WTC11 (cell line): ENCODE results near the gene RNF43. TPM values are rescaled to one million over a fixed set of nuclear protein-coding genes. Genes with fewer than 3 reads are reported as not detected.
A peak's percentile ranks its signal among the peaks of the same experiment; 100 is the strongest.

Experiments
- ATAC-seq: fragments of 200-7000 bp; cut with Tn5 transposase; 2 replicates; pipeline ENCODE4 v1.10.0; 2021; ENCODE audit warnings: mild to moderate bottlenecking, moderate library complexity
- CTCF ChIA-PET: fragments of 300-600 bp; sonication (Branson Sonifier 250); formaldehyde crosslinking; loops from one replicate; lab custom pipeline; 2021; ENCODE audit warnings: antibody characterized with exemption; lab: Charles Lee
- POLR2A ChIA-PET: fragments of 350-600 bp; sonication (Branson Sonifier 250); formaldehyde crosslinking; loops from one replicate; lab custom pipeline; 2021; ENCODE audit warnings: antibody characterized with exemption; lab: Charles Lee
- DNase-seq: peaks from one replicate; pipeline ENCODE4 v3.0.0; 2021; ENCODE audit warnings: low spot score
- H3K27ac Mint-ChIP-seq: 2 replicates; pipeline ENCODE4 v1.8.0; 2021; ENCODE audit warnings: mixed read lengths
- H3K27me3 Mint-ChIP-seq: 2 replicates; pipeline ENCODE4 v1.8.0; 2021; ENCODE audit warnings: low read depth, mild to moderate bottlenecking, moderate library complexity, mixed read lengths
- H3K36me3 Mint-ChIP-seq: 2 replicates; pipeline ENCODE4 v1.8.0; 2021; ENCODE audit warnings: mixed read lengths
- H3K4me1 Mint-ChIP-seq: 2 replicates; pipeline ENCODE4 v1.8.0; 2022; ENCODE audit warnings: mixed read lengths
- H3K4me3 Mint-ChIP-seq: 2 replicates; pipeline ENCODE4 v1.8.0; 2021; ENCODE audit warnings: mild to moderate bottlenecking, moderate library complexity, mixed read lengths
- H3K9me3 Mint-ChIP-seq: 2 replicates; pipeline ENCODE4 v1.8.0; 2021; ENCODE audit warnings: mixed read lengths
- CBFB ChIP-seq: sonication (generic); formaldehyde crosslinking; IDR thresholded peaks from 2 replicates; pipeline ENCODE4 v1.8.1; 2022; ENCODE audit warnings: mild to moderate bottlenecking, low read depth, missing genetic modification reagents
- ESRRA ChIP-seq: sonication (generic); formaldehyde crosslinking; IDR thresholded peaks from 2 replicates; pipeline ENCODE4 v1.8.1; 2022; ENCODE audit warnings: mild to moderate bottlenecking, missing genetic modification reagents, borderline replicate concordance
- FOXK1 ChIP-seq: sonication (generic); formaldehyde crosslinking; IDR thresholded peaks from 2 replicates; pipeline ENCODE4 v1.8.0; 2022; ENCODE audit warnings: mild to moderate bottlenecking, moderate library complexity, missing genetic modification reagents
- GABPB1 ChIP-seq: sonication (generic); formaldehyde crosslinking; IDR thresholded peaks from 2 replicates; pipeline ENCODE4 v1.8.1; 2023; ENCODE audit warnings: mild to moderate bottlenecking, missing genetic modification reagents
- JUN ChIP-seq: sonication (generic); formaldehyde crosslinking; IDR thresholded peaks from 2 replicates; pipeline ENCODE4 v1.8.0; 2023; ENCODE audit warnings: mild to moderate bottlenecking, missing genetic modification reagents
- MXD4 ChIP-seq: fragments of 250-450 bp; sonication (Bioruptor Pico); IDR thresholded peaks from 2 replicates; pipeline ENCODE4 v1.8.0; 2021; ENCODE audit warnings: mild to moderate bottlenecking, moderate library complexity, borderline replicate concordance
- TEAD4 ChIP-seq: sonication (generic); formaldehyde crosslinking; IDR thresholded peaks from 2 replicates; pipeline ENCODE4 v1.8.0; 2022; ENCODE audit warnings: mild to moderate bottlenecking, missing genetic modification reagents
- ZBTB21 ChIP-seq: sonication (generic); formaldehyde crosslinking; IDR thresholded peaks from 2 replicates; pipeline ENCODE4 v1.8.1; 2023; ENCODE audit warnings: mild to moderate bottlenecking, missing genetic modification reagents, borderline replicate concordance
- total RNA-seq: library from RNA; stranded (reverse); gene quantifications from 3 replicates; pipeline ENCODE4 v1.2.3, GENCODE V29; 2021
- TF ChIP-seq, protein P1 (sequence below): sonication (generic); formaldehyde crosslinking; IDR thresholded peaks from 2 replicates; pipeline ENCODE4 v1.8.1; 2023; ENCODE audit warnings: mild to moderate bottlenecking, missing genetic modification reagents, moderate library complexity
- TF ChIP-seq, protein P2 (sequence below): fragments of 200-600 bp; IDR thresholded peaks from 2 replicates; pipeline ENCODE4 v1.8.0; 2022; ENCODE audit warnings: antibody characterized with exemption
- TF ChIP-seq, protein P3 (sequence below): sonication (generic); formaldehyde crosslinking; IDR thresholded peaks from 2 replicates; pipeline ENCODE4 v1.8.1; 2023; ENCODE audit warnings: mild to moderate bottlenecking, moderate library complexity, missing genetic modification reagents
- TF ChIP-seq, protein P4 (sequence below): fragments of 250-450 bp; sonication (Bioruptor Pico); conservative IDR thresholded peaks from 2 replicates; pipeline ENCODE4 v1.9.0; 2021; ENCODE audit warnings: mild to moderate bottlenecking
- TF ChIP-seq, protein P5 (sequence below): sonication (generic); formaldehyde crosslinking; IDR thresholded peaks from 2 replicates; pipeline ENCODE4 v1.8.0; 2022; ENCODE audit warnings: mild to moderate bottlenecking, missing genetic modification reagents
- TF ChIP-seq, protein P6 (sequence below): sonication (generic); formaldehyde crosslinking; IDR thresholded peaks from 2 replicates; pipeline ENCODE4 v1.8.1; 2022; ENCODE audit warnings: mild to moderate bottlenecking, missing genetic modification reagents, moderate library complexity, borderline replicate concordance

RNF43 gene
- total RNA-seq, 1 experiment from 2014 or later = 3.6 TPM

DNA sequence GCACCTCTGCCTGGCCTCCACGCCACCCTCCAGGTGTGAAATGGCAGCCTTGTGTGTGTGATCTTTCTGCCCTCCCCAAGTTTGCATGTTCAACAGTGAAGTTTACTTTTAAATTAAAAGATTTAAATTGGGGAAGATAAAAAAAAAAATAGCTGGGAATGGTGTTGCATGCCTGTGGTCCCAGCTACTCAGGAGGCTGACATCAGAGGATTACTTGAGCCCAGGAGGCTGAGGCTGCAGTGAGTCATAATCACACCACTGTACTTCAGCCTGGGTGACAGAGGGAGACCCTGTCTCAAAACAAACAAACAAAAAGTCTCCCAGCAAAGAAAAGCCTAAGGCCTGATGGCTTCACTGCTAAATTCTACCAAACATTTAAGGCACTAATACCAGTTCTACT lies 35.4 kb upstream of the RNF43 start:
- H3K36me3 Mint-ChIP-seq = no peaks in the 10 kb centered on the region
- no peak for ATAC-seq
- H3K27ac Mint-ChIP-seq = no peak overlapping the region
- H3K4me3 Mint-ChIP-seq = no peak overlapping the region
- POLR2A ChIA-PET = no interaction called here
- no peaks in the 10 kb centered on the region for H3K4me1 Mint-ChIP-seq
- CTCF ChIA-PET = interaction anchor here (1.3 kb wide), 1 partner anchor 233 kb away, joined by 4 read pairs; the partner anchor contains the start of gene MKS1
- DNase-seq = no peak
- H3K9me3 Mint-ChIP-seq = no peaks in the 10 kb centered on the region
- H3K27me3 Mint-ChIP-seq = no peaks in the 10 kb centered on the region
- TF ChIP-seq MXD4 (CRISPR knock-in tag) (no peak), GABPB1 (CRISPR knock-in tag) (no peak), FOXK1 (CRISPR knock-in tag) (no peak), CBFB (CRISPR knock-in tag) (no peak)
- TF ChIP-seq, protein P1, sequence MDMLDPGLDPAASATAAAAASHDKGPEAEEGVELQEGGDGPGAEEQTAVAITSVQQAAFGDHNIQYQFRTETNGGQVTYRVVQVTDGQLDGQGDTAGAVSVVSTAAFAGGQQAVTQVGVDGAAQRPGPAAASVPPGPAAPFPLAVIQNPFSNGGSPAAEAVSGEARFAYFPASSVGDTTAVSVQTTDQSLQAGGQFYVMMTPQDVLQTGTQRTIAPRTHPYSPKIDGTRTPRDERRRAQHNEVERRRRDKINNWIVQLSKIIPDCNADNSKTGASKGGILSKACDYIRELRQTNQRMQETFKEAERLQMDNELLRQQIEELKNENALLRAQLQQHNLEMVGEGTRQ (CRISPR knock-in tag) = no peak

DNA sequence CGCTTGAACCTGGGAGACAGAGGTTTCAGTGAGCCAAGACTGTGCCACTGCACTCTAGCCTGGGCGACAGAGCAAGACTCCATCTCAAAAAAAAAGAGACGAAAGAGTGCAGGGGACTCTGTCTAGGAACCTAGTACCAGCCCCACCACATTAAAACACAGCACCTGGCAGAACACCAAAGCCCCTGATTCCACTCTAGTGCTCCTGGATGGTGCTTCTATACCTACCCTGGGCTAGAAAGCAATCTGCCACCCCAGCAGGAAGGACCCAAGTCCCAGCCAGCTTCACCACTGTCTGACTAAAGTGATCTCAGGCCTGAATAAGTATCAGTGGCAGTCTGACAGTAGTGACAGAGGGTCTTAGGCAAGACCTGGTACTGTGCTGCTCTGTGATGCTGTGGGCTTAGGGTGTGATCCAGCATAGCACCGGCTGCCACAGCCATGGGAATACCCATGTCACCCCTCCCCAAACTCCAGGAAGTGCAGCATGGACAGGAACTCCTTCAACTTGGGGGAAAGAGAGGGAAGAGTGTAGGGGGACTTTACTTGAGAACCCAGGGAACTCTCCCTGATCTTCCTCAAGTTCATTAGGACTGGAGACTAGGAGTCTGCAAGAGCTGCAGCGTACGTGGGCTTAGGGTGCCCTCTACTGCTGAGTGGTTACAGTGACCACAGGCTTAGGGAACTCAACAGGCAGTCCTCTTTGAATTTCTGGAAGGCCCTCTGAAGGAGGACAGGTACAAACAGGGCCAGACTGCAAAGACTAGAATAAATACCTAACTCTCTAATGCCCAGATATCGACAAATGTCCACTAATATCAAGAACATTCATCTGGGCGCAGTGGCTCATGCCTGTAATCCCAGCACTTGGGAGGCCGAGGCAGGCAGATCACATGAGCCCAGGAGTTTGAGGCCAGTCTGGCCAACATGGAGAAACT lies 30.0 kb upstream of the RNF43 start:
- DNase-seq (peak; percentile 89), ATAC-seq (peak; percentile 98)
- ChIA-PET CTCF (interaction anchor here (1.1 to 3.7 kb wide), 10 partner anchors 14 to 247 kb away, joined by 3 to 57 read pairs (median 4); partner anchors contain the start of gene HSF5), POLR2A (no interaction called here)
- Mint-ChIP-seq H3K9me3 (no peaks in the 10 kb centered on the region), H3K4me1 (peaks cover 18% of the 10 kb centered on the region), H3K36me3 (no peaks in the 10 kb centered on the region), H3K27me3 (no peaks in the 10 kb centered on the region), H3K4me3 (no peak overlapping the region), H3K27ac (no peak overlapping the region)
- TF ChIP-seq, protein P2, sequence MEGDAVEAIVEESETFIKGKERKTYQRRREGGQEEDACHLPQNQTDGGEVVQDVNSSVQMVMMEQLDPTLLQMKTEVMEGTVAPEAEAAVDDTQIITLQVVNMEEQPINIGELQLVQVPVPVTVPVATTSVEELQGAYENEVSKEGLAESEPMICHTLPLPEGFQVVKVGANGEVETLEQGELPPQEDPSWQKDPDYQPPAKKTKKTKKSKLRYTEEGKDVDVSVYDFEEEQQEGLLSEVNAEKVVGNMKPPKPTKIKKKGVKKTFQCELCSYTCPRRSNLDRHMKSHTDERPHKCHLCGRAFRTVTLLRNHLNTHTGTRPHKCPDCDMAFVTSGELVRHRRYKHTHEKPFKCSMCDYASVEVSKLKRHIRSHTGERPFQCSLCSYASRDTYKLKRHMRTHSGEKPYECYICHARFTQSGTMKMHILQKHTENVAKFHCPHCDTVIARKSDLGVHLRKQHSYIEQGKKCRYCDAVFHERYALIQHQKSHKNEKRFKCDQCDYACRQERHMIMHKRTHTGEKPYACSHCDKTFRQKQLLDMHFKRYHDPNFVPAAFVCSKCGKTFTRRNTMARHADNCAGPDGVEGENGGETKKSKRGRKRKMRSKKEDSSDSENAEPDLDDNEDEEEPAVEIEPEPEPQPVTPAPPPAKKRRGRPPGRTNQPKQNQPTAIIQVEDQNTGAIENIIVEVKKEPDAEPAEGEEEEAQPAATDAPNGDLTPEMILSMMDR = peak; percentile 66
- TF ChIP-seq, protein P3, sequence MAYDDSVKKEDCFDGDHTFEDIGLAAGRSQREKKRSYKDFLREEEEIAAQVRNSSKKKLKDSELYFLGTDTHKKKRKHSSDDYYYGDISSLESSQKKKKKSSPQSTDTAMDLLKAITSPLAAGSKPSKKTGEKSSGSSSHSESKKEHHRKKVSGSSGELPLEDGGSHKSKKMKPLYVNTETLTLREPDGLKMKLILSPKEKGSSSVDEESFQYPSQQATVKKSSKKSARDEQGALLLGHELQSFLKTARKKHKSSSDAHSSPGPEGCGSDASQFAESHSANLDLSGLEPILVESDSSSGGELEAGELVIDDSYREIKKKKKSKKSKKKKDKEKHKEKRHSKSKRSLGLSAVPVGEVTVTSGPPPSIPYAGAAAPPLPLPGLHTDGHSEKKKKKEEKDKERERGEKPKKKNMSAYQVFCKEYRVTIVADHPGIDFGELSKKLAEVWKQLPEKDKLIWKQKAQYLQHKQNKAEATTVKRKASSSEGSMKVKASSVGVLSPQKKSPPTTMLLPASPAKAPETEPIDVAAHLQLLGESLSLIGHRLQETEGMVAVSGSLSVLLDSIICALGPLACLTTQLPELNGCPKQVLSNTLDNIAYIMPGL (CRISPR knock-in tag) = no peak
- TF ChIP-seq GABPB1 (CRISPR knock-in tag) (0 out of 2 replicates have a peak, but pooled peaks have one; percentile 12), TEAD4 (CRISPR knock-in tag) (peak; percentile 19; the same call in 1 of the 2 replicates)
- TF ChIP-seq, protein P4, sequence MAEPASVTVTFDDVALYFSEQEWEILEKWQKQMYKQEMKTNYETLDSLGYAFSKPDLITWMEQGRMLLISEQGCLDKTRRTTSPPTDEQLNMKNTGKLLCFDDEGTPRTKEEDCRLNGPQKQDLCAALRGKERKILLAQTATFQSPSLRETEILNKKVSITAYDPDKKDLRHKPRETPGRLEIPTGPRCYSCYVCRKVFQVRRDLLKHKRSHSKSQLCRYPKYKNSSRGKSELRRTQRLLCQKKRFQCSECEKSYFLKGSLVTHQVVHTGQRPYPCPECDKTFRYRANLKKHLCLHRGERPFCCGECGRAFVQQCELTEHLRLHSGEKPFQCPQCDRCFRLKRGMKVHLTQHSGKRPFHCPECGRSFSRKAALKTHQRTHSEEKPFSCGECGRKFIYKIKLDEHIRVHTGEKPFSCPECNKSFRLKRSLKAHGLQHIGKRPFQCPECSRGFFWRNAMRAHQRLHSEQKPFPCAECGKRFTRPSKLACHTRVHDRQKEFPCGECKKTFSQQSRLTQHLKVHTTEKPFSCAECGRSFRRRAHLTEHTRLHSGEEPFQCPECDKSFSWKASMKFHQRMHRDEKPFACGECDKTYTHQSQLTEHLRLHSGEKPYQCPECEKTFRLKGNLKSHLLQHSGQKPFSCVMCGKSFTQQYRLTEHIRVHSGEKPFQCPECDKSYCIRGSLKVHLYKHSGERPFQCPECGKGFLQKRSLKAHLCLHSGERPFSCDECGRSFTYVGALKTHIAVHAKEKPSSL = peak; percentile 92
- TF ChIP-seq, protein P5, sequence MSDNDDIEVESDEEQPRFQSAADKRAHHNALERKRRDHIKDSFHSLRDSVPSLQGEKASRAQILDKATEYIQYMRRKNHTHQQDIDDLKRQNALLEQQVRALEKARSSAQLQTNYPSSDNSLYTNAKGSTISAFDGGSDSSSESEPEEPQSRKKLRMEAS (CRISPR knock-in tag) = peak; percentile 28; the same call in 1 of the 2 replicates

DNA sequence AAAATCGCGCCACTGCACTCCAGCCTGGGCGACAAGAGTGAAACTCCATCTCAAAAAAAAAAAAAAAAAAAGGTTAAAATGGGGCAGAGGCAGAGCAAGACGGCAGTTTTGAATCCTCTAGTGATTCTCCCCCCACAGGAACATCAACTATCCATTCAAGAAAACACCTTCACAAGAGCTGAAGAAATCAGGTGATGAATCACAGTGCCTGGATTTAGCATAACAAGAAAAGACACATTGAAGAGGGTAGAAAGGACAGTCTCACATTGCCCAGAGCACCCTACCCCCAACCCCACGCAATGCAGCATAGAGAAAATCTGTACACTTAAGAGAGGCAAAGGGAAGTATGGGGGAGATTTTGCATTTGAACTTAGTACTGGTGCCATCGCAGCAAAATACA lies 28.8 kb upstream of the RNF43 start:
- Mint-ChIP-seq H3K4me1 (peaks cover 18% of the 10 kb centered on the region), H3K36me3 (no peaks in the 10 kb centered on the region), H3K4me3 (no peak overlapping the region; the same call in 1 of the 2 replicates), H3K27ac (no peak overlapping the region; the same call in 1 of the 2 replicates), H3K27me3 (no peaks in the 10 kb centered on the region), H3K9me3 (no peaks in the 10 kb centered on the region)
- ChIA-PET POLR2A (no interaction called here), CTCF (interaction anchor here (0.6 to 3.7 kb wide), 13 partner anchors 108 to 897 kb away, joined by 3 to 57 read pairs (median 4); no protein-coding TSS in a partner anchor)
- ATAC-seq (no peak; the same call in 1 of the 2 replicates), DNase-seq (no peak)
- TF ChIP-seq, protein P6, sequence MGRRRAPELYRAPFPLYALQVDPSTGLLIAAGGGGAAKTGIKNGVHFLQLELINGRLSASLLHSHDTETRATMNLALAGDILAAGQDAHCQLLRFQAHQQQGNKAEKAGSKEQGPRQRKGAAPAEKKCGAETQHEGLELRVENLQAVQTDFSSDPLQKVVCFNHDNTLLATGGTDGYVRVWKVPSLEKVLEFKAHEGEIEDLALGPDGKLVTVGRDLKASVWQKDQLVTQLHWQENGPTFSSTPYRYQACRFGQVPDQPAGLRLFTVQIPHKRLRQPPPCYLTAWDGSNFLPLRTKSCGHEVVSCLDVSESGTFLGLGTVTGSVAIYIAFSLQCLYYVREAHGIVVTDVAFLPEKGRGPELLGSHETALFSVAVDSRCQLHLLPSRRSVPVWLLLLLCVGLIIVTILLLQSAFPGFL (CRISPR knock-in tag) = no peak
- TF ChIP-seq JUN (CRISPR knock-in tag) = no peak
- TF ChIP-seq ESRRA = no peak
- TF ChIP-seq MXD4 (CRISPR knock-in tag) = no peak
- TF ChIP-seq ZBTB21 (CRISPR knock-in tag) = no peak
